Neural cell (in vitro differentiated cells): ENCODE data around the gene MAST4. TPM values are rescaled to one million over a fixed set of nuclear protein-coding genes. Genes with fewer than 3 reads are reported as not detected.

Experiments used
- H2AFZ ChIP-seq: fragments of 200-600, 300-800 bp; sonication (generic), shearing (Covaris generic); 2 replicates; pipeline ENCODE4 v1.6.0; 2014; ENCODE audit warnings: low read depth, mild to moderate bottlenecking, antibody characterized with exemption, low read length, moderate library complexity
- H3F3A ChIP-seq: fragments of 200-600 bp; shearing (Covaris generic); 2 replicates; pipeline ENCODE4 v1.6.1; 2016; ENCODE audit warnings: mild to moderate bottlenecking, moderate library complexity, mixed read lengths, antibody characterized with exemption, low read length; ENCODE audit not compliant: insufficient read depth, poor library complexity, severe bottlenecking
- H3K27ac ChIP-seq: fragments of 200-600, 300-800 bp; sonication (generic), shearing (Covaris generic); 2 replicates; pipeline ENCODE4 v1.5.1; 2014; ENCODE audit warnings: mild to moderate bottlenecking, low read length, moderate library complexity
- H3K27me3 ChIP-seq: fragments of 300-800, 200-600 bp; sonication (generic), shearing (Covaris generic); 2 replicates; pipeline ENCODE4 v1.6.0; 2014; ENCODE audit warnings: mild to moderate bottlenecking, low read depth, low read length, moderate library complexity; ENCODE audit not compliant: insufficient read depth
- H3K36me3 ChIP-seq: fragments of 300-800, 200-600 bp; sonication (generic), shearing (Covaris generic); 2 replicates; pipeline ENCODE4 v1.5.1; 2014; ENCODE audit warnings: mild to moderate bottlenecking, antibody characterized with exemption, low read length, moderate library complexity; ENCODE audit not compliant: insufficient read depth
- H3K4me2 ChIP-seq: fragments of 300-800, 200-600 bp; sonication (generic), shearing (Covaris generic); 2 replicates; pipeline ENCODE4 v1.6.0; 2014; ENCODE audit warnings: mild to moderate bottlenecking, low read length
- H3K4me3 ChIP-seq: fragments of 300-800, 200-600 bp; sonication (generic), shearing (Covaris generic); 2 replicates; pipeline ENCODE4 v1.5.1; 2014; ENCODE audit warnings: mild to moderate bottlenecking, low read length, moderate library complexity
- H3K79me2 ChIP-seq: fragments of 200-600 bp; shearing (Covaris generic); replicated peaks from 2 replicates; pipeline ENCODE4 v1.6.0; 2014; ENCODE audit warnings: mild to moderate bottlenecking, low read length, moderate library complexity; ENCODE audit not compliant: insufficient read depth
- H3K9ac ChIP-seq: fragments of 300-800, 200-600 bp; sonication (generic), shearing (Covaris generic); 2 replicates; pipeline ENCODE4 v1.6.1; 2016; ENCODE audit warnings: mild to moderate bottlenecking, low read length, mixed read lengths
- H3K9me2 ChIP-seq: fragments of 200-600 bp; shearing (Covaris generic); 2 replicates; pipeline ENCODE4 v1.6.1; 2016; ENCODE audit warnings: mild to moderate bottlenecking, low read length, mixed read lengths; ENCODE audit not compliant: insufficient read depth
- H3K9me3 ChIP-seq: fragments of 200-600, 300-800 bp; sonication (generic), shearing (Covaris generic); 2 replicates; pipeline ENCODE4 v1.6.1; 2016; ENCODE audit warnings: mild to moderate bottlenecking, mixed run types, low read length, moderate library complexity, mixed read lengths
- H4K20me1 ChIP-seq: fragments of 200-600 bp; shearing (Covaris generic); 2 replicates; pipeline ENCODE4 v1.6.1; 2016; ENCODE audit warnings: mild to moderate bottlenecking, mixed run types; ENCODE audit not compliant: insufficient read depth
- EP300 ChIP-seq: fragments of 450-650 bp; conservative IDR thresholded peaks from 2 replicates; pipeline ENCODE4 v1.6.1; 2014; ENCODE audit warnings: antibody characterized with exemption, mild to moderate bottlenecking, moderate library complexity; ENCODE audit not compliant: poor library complexity, severe bottlenecking
- EZH2 ChIP-seq: fragments of 200-600, 300-800 bp; shearing (Covaris generic), sonication (generic); IDR thresholded peaks from 2 replicates; pipeline ENCODE4 v1.6.1; 2014; ENCODE audit warnings: antibody characterized with exemption, low read length, borderline replicate concordance, mild to moderate bottlenecking; ENCODE audit not compliant: insufficient read depth, poor library complexity, severe bottlenecking
- MXI1 ChIP-seq: fragments of 450-650 bp; conservative IDR thresholded peaks from 2 replicates; pipeline ENCODE4 v1.6.1; 2014; ENCODE audit warnings: antibody characterized with exemption, mild to moderate bottlenecking; ENCODE audit not compliant: poor library complexity, severe bottlenecking
- POLR2AphosphoS5 ChIP-seq: IDR thresholded peaks from 2 replicates; pipeline ENCODE4 v1.6.1; 2012
- RAD21 ChIP-seq: fragments of 450-650 bp; conservative IDR thresholded peaks from 2 replicates; pipeline ENCODE4 v1.6.1; 2014; ENCODE audit warnings: antibody characterized with exemption, mild to moderate bottlenecking, moderate library complexity
- REST ChIP-seq: IDR thresholded peaks from 2 replicates; pipeline ENCODE4 v1.6.1; 2012; ENCODE audit warnings: borderline replicate concordance
- SMC3 ChIP-seq: fragments of 450-650 bp; conservative IDR thresholded peaks from 2 replicates; pipeline ENCODE4 v1.6.1; 2014; ENCODE audit warnings: antibody characterized with exemption, mild to moderate bottlenecking, moderate library complexity; ENCODE audit not compliant: poor library complexity
- TAF1 ChIP-seq: IDR thresholded peaks from 2 replicates; pipeline ENCODE4 v1.6.1; 2012; ENCODE audit warnings: low read depth
- polyA plus RNA-seq: library from polyadenylated mRNA; depleted of rRNA; stranded (reverse); fragments of >200 nt; gene quantifications from 2 replicates; pipeline ENCODE4 v1.2.3, GENCODE V29; 2014
- TF ChIP-seq, protein P1 (sequence below): fragments of 450-650 bp; IDR thresholded peaks from 2 replicates; pipeline ENCODE4 v1.5.1; 2014; ENCODE audit warnings: antibody characterized with exemption, mild to moderate bottlenecking, moderate library complexity; ENCODE audit not compliant: poor library complexity, severe bottlenecking

Gene MAST4
- polyA plus RNA-seq, 1 donor from 2014 or later = 2.3 TPM

- no peak overlapping the region for H3K4me2 ChIP-seq
- no peaks in the 10 kb centered on the region for H3K27me3 ChIP-seq
- no peak overlapping the region for H3K9ac ChIP-seq
- H4K20me1 ChIP-seq = no peaks in the 10 kb centered on the region
- H3K9me2 ChIP-seq = no peaks in the 10 kb centered on the region
- no peaks in the 10 kb centered on the region for H3K9me3 ChIP-seq
- no peaks in the 10 kb centered on the region for H3K36me3 ChIP-seq
- no peaks in the 10 kb centered on the region for H3K79me2 ChIP-seq
- no peaks in the 10 kb centered on the region for H3F3A ChIP-seq
- no peak for TF ChIP-seq EZH2
- TF ChIP-seq POLR2AphosphoS5 = no peak
- no peak for TF ChIP-seq EP300
- no peak for TF ChIP-seq SMC3
- no peak for TF ChIP-seq REST
- no peak for TF ChIP-seq TAF1
- TF ChIP-seq MXI1 = no peak
- no peak for TF ChIP-seq RAD21
- TF ChIP-seq, protein P1, sequence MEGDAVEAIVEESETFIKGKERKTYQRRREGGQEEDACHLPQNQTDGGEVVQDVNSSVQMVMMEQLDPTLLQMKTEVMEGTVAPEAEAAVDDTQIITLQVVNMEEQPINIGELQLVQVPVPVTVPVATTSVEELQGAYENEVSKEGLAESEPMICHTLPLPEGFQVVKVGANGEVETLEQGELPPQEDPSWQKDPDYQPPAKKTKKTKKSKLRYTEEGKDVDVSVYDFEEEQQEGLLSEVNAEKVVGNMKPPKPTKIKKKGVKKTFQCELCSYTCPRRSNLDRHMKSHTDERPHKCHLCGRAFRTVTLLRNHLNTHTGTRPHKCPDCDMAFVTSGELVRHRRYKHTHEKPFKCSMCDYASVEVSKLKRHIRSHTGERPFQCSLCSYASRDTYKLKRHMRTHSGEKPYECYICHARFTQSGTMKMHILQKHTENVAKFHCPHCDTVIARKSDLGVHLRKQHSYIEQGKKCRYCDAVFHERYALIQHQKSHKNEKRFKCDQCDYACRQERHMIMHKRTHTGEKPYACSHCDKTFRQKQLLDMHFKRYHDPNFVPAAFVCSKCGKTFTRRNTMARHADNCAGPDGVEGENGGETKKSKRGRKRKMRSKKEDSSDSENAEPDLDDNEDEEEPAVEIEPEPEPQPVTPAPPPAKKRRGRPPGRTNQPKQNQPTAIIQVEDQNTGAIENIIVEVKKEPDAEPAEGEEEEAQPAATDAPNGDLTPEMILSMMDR = no peak
- no peak overlapping the region for H3K4me3 ChIP-seq
- H2AFZ ChIP-seq = no peak overlapping the region
- no peak overlapping the region for H3K27ac ChIP-seq
Observed at GRCh38 chr5:66606713-66607112, 10.5 kb downstream of the MAST4 start.

GRCh38 chr5:66608501-66608900 lies 12.3 kb downstream of the MAST4 start:
- no peaks in the 10 kb centered on the region for H3K27me3 ChIP-seq
- H2AFZ ChIP-seq = no peak overlapping the region
- H4K20me1 ChIP-seq = no peaks in the 10 kb centered on the region
- no peaks in the 10 kb centered on the region for H3K9me2 ChIP-seq
- H3K9me3 ChIP-seq = no peaks in the 10 kb centered on the region
- H3K36me3 ChIP-seq = no peaks in the 10 kb centered on the region
- H3K27ac ChIP-seq = no peak overlapping the region
- H3K4me3 ChIP-seq = no peak overlapping the region
- no peaks in the 10 kb centered on the region for H3F3A ChIP-seq
- TF ChIP-seq REST (no peak), EZH2 (no peak), EP300 (no peak), POLR2AphosphoS5 (no peak), MXI1 (no peak), SMC3 (no peak), RAD21 (no peak), TAF1 (no peak)
- TF ChIP-seq, protein P1 = no peak
- no peaks in the 10 kb centered on the region for H3K79me2 ChIP-seq
- H3K4me2 ChIP-seq = no peak overlapping the region
- H3K9ac ChIP-seq = no peak overlapping the region
